HuH-7.5 (cell line): ENCODE data around the gene EMC9.
A peak's percentile ranks its signal among the peaks of the same experiment; 100 is the strongest.
"Not testable (repeated sequence)": the region's sequence is repeated elsewhere in the genome, so short reads cannot be mapped to it uniquely, and the experiment has no call there.

Experiments
- DNase-seq: peaks from one replicate; pipeline ENCODE4 v3.0.0; 2011; ENCODE audit warnings: low spot score

The EMC9 gene

DNA sequence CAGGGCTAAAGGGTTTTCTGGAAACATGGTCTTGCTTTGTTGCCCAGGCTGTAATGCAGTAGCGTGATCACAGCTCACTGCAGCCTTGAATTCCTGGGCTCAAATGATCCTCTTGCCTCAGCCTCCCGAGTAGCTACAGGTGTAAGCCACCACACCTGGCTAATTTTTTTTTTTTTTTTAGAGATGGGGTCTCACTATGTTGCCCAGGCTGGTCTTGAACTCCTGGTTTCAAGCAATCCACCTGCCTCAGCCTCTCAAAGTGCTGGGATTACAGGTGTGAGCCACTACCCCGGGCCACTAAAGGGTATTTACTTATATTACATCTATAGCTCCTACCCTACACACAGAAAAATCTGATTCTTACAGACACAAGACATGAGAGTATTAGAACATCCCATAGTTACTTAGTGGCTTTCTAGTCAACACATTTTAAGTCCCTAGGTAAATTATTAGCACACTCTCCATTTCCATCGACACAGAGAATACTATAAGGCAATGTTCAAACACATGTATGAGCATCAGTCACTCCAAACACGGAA, 33.0 kb downstream of the EMC9 start:
- DNase-seq = no peak

DNA sequence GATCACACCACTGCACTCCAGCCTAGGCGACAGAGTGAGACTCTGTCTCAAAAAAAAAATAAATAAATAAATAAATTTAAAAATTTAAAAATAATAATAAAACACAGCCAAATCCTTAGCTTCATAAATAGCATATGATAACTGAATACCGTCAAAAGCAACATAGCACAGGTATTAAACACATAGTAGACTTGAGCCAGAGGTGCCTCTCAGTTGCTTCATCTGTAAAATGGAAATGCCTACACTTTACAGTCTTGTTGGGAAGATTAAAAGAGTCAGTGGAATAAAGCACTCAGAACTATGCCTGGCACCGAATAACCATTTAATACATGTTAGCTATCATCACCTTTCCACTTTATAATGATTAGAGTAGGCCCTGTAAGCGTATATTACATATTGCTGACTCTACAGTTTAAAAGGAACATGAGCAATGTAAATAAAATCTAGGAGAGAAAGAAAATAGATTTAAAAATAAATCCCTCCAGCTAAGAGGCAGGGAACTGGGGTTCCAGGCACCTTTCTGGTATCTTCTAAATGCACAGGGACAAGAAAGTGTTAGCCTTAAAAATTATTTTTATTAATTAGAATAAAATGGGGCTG, 34.6 kb downstream of the EMC9 start:
- DNase-seq = no peak

DNA sequence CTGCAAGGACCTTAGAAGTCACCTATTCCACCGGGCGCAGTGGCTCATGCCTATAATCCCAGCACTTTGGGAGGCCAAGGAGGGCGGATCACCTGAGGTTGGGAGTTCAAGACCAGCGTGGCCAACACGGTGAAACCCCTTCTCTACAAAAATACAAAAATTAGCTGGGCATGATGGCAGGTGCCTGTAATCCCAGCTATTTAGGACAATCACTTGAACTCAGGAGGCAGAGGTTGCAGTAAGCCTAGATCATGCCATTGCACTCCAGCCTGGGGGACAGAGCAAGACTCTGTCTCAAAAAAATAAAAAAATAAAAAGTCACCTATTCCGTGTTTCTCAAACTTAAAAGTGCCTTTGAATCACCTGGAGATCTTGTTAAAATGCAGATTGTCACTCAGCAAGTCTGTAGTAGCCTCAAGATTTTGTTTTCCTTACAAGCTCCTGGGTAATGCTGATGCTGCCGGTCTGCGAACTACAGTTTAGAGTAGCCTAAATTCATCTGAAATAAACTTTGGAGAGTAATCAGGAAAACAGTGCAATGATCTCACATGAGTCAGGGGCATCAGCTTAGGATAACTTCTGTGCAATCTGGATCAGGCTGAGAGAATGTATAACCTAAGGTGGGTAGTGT, 35.7 kb downstream of the EMC9 start:
- not testable (repeated sequence) for DNase-seq

DNA sequence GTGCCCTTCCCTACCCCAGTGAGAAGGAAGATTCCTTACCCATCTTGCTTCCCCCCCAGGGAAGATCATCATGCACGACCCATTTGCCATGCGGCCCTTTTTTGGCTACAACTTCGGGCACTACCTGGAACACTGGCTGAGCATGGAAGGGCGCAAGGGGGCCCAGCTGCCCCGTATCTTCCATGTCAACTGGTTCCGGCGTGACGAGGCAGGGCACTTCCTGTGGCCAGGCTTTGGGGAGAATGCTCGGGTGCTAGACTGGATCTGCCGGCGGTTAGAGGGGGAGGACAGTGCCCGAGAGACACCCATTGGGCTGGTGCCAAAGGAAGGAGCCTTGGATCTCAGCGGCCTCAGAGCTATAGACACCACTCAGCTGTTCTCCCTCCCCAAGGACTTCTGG, 37.9 kb downstream of the EMC9 start:
- DNase-seq = no peak

DNA sequence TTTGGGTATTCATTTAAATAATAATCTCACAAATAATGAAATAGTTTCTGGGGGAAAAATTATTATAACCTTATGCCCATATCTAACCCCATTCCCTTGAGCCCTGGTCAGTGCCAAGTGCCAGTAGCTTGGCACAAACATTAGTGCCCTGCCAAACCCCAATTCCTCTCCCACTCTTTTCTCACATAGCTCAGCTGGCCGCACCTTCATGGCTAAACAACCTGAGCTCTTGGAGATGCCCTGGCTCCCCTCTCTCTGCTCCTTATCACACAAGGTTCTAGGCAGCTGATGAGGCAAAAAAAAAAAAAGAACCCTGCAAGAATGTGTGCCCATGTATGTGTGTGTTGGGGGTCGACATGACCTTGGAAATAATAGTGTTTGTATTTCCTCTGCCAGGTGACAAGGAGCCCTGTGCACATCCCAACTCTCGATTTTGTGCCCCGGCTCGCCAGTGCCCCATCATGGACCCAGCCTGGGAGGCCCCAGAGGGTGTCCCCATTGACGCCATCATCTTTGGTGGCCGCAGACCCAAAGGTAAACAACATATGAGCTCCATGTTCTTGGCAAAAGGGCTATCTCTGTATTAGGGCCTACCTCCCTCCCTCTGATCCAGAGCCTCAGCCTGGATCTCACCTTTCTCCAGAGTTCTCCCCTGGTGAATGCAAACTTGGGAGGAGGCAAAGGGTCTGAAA, 38.9 kb downstream of the EMC9 start:
- DNase-seq = no peak

DNA sequence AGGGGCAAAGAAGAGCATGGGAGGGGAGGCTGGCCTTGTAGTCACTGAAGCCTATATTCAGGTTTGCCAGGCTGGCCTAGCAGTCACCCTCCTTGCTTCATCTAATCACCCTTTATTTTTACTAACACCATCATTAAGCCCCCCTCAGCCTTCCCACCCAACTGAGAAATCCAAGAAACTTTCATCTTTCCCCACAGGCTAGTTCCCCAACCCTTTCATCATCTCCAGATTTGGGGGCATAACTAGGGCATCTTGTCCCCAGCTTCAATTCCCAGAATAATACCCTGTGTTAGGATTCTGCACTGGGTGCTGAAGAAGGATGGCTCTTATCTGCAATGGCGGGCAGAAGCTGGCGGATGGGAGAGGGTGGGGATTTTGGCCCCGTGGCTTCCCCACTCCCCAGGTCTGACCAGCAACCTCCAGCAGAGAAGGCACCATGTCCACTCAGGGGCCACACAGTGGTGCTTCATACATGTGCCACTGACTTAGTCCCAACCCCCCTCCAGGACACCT, 40.4 kb downstream of the EMC9 start:
- no peak for DNase-seq

DNA sequence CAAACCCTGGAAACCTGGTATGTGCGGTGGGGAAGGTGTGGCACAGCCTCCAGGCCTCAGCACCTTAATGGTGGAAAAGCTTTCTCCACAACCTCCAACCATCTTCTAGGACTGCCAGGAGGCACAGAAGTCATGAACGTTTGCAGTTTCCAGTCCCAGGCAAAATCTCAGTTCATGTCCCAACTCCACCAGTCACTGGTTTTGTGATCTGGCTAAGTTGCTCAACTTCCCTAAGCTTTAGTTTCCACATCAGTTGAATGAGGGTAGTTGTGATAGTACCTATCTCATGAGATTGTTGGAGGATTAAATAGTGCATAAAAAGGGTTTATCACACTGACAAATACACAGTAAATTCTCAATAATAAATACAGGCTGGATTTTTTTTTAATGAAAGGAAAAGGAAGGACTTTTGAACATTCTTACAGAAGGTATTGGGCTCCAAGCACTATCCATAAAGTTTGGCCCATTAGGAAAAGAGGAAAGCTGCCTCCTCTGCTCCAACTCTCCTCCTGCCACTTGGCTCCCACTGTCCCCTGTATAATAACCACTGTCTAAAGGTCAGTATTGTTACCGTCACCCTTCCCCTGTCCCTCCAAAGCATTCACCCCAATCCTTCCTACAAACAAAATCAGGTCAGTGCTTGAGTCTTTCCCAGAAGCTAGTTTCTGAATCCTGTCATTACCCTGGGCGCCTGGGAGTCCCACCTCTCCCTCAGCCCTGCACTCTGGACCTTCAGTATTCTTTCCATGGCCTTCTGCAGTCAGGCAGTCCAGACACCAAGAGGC, 41.0 kb downstream of the EMC9 start:
- no peak for DNase-seq

DNA sequence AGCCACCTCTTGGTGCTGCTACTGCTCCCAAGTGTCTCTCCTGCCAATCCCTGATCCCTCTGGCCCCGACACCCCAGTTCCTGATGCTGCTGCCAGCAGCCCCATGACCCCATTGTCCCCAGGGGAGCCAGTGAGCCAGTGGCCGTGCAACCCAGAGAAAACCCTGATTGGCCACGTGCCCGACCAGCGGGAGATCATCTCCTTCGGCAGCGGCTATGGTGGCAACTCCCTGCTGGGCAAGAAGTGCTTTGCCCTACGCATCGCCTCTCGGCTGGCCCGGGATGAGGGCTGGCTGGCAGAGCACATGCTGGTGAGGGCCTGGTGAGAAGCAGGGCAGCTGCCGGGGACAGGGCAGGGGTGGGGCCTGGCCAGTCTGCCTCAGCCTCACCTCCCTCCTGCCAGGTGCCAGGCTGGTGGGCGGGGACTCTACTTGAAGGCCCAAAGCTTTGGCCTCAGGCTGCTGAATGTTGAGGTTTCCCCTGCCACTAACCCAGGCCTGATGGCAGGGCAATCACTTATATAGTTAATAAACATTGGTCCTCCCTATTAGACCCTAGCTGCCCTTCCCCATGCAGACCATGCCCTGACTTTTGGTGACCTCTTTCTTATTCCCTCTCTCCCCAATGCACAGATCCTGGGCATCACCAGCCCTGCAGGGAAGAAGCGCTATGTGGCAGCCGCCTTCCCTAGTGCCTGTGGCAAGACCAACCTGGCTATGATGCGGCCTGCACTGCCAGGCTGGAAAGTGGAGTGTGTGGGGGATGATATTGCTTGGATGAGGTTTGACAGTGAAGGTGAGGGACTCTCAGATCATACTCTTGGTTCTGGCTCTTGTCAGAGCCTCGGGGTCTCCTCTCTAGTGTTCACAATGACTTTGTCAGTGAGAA, 42.2 kb downstream of the EMC9 start:
- no peak for DNase-seq

DNA sequence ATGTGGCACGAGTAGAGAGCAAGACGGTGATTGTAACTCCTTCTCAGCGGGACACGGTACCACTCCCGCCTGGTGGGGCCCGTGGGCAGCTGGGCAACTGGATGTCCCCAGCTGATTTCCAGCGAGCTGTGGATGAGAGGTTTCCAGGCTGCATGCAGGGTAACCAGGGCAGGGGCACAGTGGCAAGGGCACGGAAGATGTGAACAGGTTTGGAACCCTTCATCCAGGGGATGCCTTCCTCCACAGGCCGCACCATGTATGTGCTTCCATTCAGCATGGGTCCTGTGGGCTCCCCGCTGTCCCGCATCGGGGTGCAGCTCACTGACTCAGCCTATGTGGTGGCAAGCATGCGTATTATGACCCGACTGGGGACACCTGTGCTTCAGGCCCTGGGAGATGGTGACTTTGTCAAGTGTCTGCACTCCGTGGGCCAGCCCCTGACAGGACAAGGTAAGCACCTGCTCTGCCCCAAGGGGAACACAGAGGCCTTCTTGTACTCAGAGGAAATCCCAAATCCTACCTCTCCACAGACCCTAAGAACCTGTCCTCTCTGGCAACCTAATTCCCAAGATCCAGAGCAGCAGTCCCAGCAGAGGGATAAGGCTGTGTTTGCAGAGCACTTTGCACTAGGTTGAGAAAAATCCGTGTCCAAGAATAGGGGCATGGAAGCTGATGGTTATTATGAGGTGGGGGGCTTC, 43.0 kb downstream of the EMC9 start:
- no peak for DNase-seq

DNA sequence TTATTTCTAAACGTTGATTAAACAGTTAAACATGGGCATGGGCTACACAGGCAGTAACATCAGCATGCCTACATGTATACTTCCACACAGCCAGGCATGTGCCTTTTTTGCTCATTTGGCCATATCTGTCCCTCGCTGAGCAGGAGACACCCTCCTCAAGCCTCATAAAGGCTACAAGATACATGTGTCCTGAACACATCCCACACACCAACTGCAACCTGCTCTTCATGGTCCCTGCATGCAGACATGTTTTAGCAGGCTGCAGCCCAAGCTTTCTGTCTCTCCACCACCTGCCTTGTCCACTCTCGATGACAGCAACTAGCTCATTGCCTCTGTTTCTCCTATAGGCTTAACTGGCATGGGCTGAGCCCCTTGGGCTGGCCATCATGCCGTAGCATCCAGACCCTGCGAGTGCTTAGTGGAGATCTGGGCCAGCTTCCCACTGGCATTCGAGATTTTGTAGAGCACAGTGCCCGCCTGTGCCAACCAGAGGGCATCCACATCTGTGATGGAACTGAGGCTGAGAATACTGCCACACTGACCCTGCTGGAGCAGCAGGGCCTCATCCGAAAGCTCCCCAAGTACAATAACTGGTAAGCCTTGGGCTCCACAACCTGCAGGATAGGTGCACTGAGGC, 44.7 kb downstream of the EMC9 start:
- DNase-seq = no peak

DNA sequence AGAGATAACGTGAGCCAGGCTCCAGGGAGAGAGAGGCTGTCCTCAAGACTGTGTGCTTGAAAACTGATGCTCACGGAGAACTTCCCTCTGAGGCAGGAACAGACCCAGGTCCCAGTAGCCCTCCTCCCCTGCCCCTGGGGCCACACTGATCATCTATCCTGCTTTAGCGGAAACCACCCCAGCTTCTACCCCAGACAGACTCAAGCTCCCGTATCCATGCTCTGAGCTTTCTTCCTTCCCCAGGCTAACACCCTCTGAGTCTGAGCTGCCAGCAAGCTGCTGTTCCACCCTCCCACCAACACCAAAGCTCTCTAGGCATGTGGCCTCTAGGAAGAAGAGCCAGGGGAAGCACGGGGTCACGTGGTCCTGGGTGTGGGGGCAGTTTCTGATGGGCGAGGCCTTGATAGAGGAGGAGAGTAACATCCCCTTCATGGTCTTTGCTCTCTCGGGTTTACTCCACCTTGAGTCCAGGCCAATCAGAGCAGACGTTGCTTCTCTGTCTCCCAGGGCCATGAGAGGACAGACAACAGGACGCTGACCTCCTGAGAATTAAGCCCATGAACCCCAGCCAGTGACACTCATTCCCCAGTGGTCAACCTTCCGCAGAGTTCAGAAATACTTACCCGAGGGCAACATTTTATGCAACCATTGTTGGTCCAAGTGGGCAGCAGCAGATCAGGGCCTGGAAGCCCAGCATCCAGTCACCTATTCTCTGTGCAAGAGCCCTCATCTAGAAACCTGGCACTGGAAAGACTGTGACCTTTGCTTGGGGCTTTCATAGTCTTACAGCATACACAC, 45.9 kb downstream of the EMC9 start:
- DNase-seq = peak; percentile 86

DNA sequence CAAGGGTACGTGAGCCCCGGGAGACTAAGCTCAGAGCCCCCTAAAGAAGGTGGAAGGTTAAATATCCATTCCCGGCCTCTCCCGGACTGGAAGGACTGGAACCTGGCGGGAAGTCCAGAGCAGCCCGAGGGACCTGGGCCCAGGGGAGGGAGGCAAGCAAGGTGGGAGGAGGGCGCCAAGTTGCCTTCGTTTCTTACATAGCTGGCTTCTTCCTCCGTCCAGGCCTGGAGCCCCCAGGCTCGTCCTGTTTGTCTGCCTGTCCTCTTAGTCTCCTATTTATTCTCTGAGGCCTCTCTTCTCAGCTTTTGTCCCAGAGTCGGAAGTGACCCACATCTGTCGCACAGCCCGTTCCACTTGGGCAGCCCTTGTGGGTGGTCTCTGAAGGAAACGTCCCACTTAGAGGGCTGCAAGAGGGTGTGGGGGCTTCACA, 46.5 kb downstream of the EMC9 start:
- no peak for DNase-seq

DNA sequence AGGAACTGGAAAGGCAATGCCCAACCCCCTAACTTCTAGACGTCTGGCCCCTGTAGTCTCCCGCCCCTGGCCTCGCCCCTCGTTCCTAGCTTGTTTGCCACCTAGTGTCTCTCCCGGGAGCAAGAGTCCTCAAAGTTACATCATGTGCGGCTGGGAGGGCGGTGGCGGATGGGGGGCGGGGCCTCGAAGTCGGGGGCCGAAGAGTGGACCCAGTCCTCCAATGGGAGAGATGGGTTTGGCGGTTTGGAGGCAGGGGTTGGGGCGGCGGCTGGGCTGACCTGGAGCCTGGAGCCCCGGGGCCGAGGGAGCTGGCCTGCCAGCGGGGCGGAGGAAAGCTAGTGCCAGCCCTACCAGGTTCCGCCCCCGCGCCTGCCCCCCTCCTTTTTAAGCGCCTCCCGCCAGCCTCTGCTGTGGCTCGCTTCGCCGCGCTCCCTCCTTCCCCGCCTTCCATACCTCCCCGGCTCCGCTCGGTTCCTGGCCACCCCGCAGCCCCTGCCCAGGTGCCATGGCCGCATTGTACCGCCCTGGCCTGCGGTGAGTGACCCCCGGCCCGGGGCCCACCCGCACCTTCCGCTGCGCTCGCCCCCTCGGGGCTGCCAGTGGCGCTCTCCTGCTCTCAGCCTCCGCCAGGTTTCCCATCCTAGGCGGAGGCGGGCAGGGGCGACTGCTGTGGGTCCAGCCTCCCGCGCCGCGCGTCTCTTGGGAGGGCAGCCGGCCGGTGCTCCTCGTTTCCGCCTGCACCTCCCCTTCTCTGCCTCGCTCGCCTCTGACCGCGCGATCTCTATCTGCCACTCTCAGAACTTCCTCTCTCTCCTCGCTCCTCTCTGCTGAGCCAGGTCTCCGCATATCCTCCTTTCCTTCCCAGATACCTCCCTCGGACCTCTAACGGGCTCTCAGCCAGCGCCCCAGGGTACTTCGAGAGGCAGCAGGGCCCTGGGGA, 47.2 kb downstream of the EMC9 start, which contains the start of gene PCK2:
Gene PCK2, plus strand, starts transcription at position 411 of the 940 bp plus-strand sequence. Its CDS starts 95 bp downstream, at position 506.
- DNase-seq = peak; percentile 98

DNA sequence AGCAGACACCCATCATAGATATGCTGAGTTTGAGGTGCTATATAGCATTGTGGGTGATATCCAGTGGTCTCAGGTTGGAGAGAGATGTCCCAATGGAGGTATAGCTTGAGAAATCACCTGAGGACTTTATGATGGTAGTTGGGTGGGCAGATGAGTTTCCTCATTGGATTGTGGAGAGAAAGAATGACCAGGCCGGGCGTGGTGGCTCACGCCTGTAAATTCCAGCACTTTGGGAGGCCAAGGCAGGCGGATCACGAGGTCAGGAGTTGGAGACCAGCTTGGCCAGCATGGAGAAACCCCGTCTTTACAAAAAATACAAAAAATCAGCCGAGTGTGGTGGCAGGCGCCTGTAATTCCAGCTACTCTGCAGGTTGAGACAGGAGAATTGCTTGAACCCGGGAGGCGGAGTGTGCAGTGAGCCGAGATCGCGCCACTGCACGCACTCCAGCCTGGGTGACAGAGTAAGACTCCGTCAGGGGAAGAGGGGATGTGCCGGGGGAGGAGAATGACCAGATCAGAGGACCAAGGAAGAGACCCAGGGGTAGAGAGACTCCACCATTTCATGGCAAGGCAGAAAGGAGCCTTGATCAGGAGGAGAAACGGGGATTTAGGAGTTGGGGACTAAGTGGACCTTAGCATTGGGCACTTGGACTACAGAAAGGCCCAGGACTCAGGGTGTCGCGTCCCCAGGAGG, 48.0 kb downstream of the EMC9 start:
- no peak for DNase-seq

DNA sequence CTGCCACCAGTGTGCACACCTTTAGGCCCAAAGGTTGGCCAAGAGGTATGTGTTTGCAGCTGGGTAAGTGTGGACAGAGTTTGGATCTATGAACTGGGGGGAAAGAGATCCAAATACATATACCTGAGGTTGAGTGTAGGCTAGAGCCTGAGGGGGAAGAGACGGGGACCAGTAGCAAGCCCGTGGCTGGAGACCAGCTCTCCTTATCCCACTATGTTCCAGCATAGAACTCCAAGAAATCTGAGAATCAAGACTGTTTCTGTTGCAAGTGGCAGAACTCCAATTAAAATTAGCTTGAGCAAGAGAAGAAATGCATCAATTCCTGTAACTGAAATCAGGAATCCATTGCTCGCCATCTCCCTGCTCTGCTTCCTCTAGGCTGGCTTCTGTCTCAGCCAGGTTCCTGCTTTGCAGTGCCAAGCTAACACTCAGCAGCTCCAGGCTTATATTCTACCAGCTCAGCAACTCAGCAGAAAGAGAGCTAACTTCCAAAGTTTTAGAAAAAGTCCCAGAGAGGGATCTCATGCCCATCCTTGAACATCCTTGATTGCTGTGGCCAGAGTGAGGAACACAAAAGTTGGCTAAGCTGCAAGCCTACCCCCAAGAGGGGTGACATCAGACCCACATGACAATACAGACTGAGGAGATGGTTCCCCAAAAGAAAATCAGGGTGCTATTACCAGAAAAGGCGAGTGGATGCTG, 48.7 kb downstream of the EMC9 start:
- DNase-seq = no peak

DNA sequence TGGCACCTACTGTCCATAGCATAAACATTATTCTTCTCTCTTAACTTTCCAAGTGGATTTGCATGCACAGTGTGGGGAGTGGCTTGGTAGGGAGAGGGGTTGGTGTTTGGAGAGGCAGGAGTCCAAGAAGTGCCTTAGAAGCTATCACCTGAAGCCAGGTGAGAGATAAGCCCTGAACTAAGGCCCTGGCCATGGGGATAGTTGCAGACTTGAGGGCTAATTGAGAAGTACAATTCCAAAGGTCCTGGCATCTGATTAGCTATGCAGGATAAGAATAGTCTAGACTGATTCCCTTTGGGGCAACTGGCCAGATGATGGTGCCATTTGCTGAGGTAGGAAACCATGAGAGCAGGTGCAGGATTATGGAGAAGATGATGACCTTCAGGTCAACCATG, 49.3 kb downstream of the EMC9 start:
- DNase-seq = no peak

DNA sequence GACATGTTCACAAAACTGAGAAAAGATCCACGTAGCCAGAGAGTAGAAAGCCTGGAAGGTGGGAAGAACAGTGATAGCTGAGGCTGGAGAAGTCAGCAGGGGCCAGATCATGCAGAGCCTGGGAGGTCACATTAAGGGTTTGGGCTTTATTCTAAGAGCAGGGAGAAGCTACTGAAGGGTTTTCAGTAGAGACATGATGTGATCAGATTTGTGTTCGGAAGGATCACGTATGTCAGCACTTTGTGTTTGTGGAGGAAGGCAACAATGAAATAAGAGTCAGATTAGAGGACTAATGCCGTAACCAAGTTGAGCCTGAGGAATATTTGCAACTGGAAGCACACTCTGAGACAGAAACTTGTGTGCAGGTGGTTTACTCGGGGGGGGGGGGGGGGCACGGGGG, 51.5 kb downstream of the EMC9 start:
- no peak for DNase-seq
